Immature natural killer cell (primary cell): ENCODE measurements around the gene FZD7. TPM values are rescaled to one million over a fixed set of nuclear protein-coding genes. Genes with fewer than 3 reads are reported as not detected.

ENCODE experiments used
- DNase-seq, 3 donors: peaks; one replicate each; pipeline ENCODE4 v3.0.0; 2022; ENCODE audit warnings: mixed read lengths in 1 of 3
- H3K27ac Mint-ChIP-seq, 6 donors: one replicate each; pipeline ENCODE4 v1.8.0; 2020; ENCODE audit warnings: mixed read lengths in 6 of 6, mild to moderate bottlenecking in 5 of 6, inconsistent platforms in 4 of 6, moderate library complexity in 3 of 6
- H3K27me3 Mint-ChIP-seq, 3 donors: one replicate each; pipeline ENCODE4 v1.8.0; 2020 to 2021; ENCODE audit warnings: low read depth in 3 of 3, mild to moderate bottlenecking in 3 of 3, mixed read lengths in 3 of 3, moderate library complexity in 3 of 3, inconsistent platforms in 1 of 3
- H3K36me3 Mint-ChIP-seq, 3 donors: one replicate each; pipeline ENCODE4 v1.8.0; 2020; ENCODE audit warnings: mixed read lengths in 3 of 3, inconsistent platforms in 2 of 3, mild to moderate bottlenecking in 2 of 3
- H3K4me1 Mint-ChIP-seq, 2 donors: one replicate each; pipeline ENCODE4 v1.8.0; 2020; ENCODE audit warnings: inconsistent platforms in 2 of 2, mild to moderate bottlenecking in 2 of 2, mixed read lengths in 2 of 2, moderate library complexity in 1 of 2
- H3K4me3 Mint-ChIP-seq, 5 donors: one replicate each; pipeline ENCODE4 v1.8.0; 2020; ENCODE audit warnings: mild to moderate bottlenecking in 5 of 5, mixed read lengths in 5 of 5, inconsistent platforms in 3 of 5, moderate library complexity in 3 of 5
- H3K9me3 Mint-ChIP-seq, 6 donors: one replicate each; pipeline ENCODE4 v1.8.0; 2020; ENCODE audit warnings: mild to moderate bottlenecking in 6 of 6, mixed read lengths in 6 of 6, inconsistent platforms in 4 of 6, moderate library complexity in 3 of 6
- polyA plus RNA-seq, 3 donors: library from polyadenylated mRNA; unstranded; fragments of 300-500 nt; fragmentation: Illumina TruSeq; gene quantifications; one replicate each; pipeline ENCODE4 v1.2.3, GENCODE V29; 2021

The FZD7 gene
- polyA plus RNA-seq, 3 donors from 2014 or later, result 0.31 TPM; not detected in 2

DNA sequence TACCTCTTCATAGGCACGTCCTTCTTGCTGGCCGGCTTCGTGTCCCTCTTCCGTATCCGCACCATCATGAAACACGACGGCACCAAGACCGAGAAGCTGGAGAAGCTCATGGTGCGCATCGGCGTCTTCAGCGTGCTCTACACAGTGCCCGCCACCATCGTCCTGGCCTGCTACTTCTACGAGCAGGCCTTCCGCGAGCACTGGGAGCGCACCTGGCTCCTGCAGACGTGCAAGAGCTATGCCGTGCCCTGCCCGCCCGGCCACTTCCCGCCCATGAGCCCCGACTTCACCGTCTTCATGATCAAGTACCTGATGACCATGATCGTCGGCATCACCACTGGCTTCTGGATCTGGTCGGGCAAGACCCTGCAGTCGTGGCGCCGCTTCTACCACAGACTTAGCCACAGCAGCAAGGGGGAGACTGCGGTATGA lies 2.3 kb downstream of the FZD7 start:
- Mint-ChIP-seq H3K36me3 (no peaks in the 10 kb centered on the region), H3K4me3 (no peak overlapping the region), H3K9me3 (no peaks in the 10 kb centered on the region), H3K27me3 (peaks cover 14 to 31% (median 22%) of the 10 kb centered on the region in 3 donors), H3K4me1 (peaks cover 13 to 14% of the 10 kb centered on the region in 2 donors), H3K27ac (no peak overlapping the region)
- DNase-seq, result no peak

DNA sequence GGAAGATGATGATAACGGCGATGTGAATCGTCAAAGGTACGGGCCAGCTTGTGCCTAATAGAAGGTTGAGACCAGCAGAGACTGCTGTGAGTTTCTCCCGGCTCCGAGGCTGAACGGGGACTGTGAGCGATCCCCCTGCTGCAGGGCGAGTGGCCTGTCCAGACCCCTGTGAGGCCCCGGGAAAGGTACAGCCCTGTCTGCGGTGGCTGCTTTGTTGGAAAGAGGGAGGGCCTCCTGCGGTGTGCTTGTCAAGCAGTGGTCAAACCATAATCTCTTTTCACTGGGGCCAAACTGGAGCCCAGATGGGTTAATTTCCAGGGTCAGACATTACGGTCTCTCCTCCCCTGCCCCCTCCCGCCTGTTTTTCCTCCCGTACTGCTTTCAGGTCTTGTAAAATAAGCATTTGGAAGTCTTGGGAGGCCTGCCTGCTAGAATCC lies 3.0 kb downstream of the FZD7 start:
- H3K27me3 Mint-ChIP-seq, result peaks cover 14 to 27% (median 22%) of the 10 kb centered on the region in 3 donors
- H3K36me3 Mint-ChIP-seq, result no peaks in the 10 kb centered on the region
- H3K27ac Mint-ChIP-seq, result no peak overlapping the region
- no peaks in the 10 kb centered on the region for H3K9me3 Mint-ChIP-seq
- peaks cover 12 to 13% of the 10 kb centered on the region in 2 donors for H3K4me1 Mint-ChIP-seq
- no peak for DNase-seq
- H3K4me3 Mint-ChIP-seq, result no peak overlapping the region

GRCh38 chr2:202037086-202037485 lies 3.4 kb downstream of the FZD7 start:
- Mint-ChIP-seq H3K27me3 (peaks cover 14 to 23% (median 22%) of the 10 kb centered on the region in 3 donors), H3K4me3 (no peak overlapping the region), H3K4me1 (peaks cover 8 to 11% of the 10 kb centered on the region in 2 donors), H3K27ac (no peak overlapping the region), H3K36me3 (no peaks in the 10 kb centered on the region), H3K9me3 (no peaks in the 10 kb centered on the region)
- DNase-seq, result no peak

GRCh38 chr2:202038471-202039277 lies 5.0 kb downstream of the FZD7 start:
- H3K27me3 Mint-ChIP-seq, result peaks cover 10 to 18% (median 16%) of the 10 kb centered on the region in 3 donors
- no peak for DNase-seq
- H3K9me3 Mint-ChIP-seq, result no peaks in the 10 kb centered on the region
- no peak overlapping the region for H3K4me3 Mint-ChIP-seq
- no peaks in the 10 kb centered on the region for H3K36me3 Mint-ChIP-seq
- H3K27ac Mint-ChIP-seq, result no peak overlapping the region
- peaks cover 0 to 4% of the 10 kb centered on the region in 2 donors for H3K4me1 Mint-ChIP-seq

GRCh38 chr2:202039278-202040078 lies 5.8 kb downstream of the FZD7 start:
- Mint-ChIP-seq H3K27ac (no peak overlapping the region), H3K27me3 (peaks cover 10 to 21% (median 16%) of the 10 kb centered on the region in 3 donors), H3K36me3 (no peaks in the 10 kb centered on the region), H3K4me3 (no peak overlapping the region), H3K4me1 (peaks cover 0 to 4% of the 10 kb centered on the region in 2 donors), H3K9me3 (no peaks in the 10 kb centered on the region)
- DNase-seq, result no peak

- H3K27ac Mint-ChIP-seq, result no peak overlapping the region
- no peaks in the 10 kb centered on the region for H3K9me3 Mint-ChIP-seq
- no peaks in the 10 kb centered on the region for H3K4me1 Mint-ChIP-seq
- H3K27me3 Mint-ChIP-seq, result peaks cover 10 to 28% (median 11%) of the 10 kb centered on the region in 3 donors
- H3K4me3 Mint-ChIP-seq, result no peak overlapping the region
- no peaks in the 10 kb centered on the region for H3K36me3 Mint-ChIP-seq
- DNase-seq, result no peak
Measured at GRCh38 chr2:202040079-202040844, 6.6 kb downstream of the FZD7 start.

GRCh38 chr2:202042444-202042843 lies 8.8 kb downstream of the FZD7 start:
- peaks cover 0 to 1% (median 0%) of the 10 kb centered on the region in 6 donors for H3K9me3 Mint-ChIP-seq
- no peak for DNase-seq
- H3K27me3 Mint-ChIP-seq, result peaks cover 10 to 28% (median 14%) of the 10 kb centered on the region in 3 donors
- no peak overlapping the region for H3K27ac Mint-ChIP-seq
- H3K4me3 Mint-ChIP-seq, result no peak overlapping the region
- no peaks in the 10 kb centered on the region for H3K4me1 Mint-ChIP-seq
- H3K36me3 Mint-ChIP-seq, result no peaks in the 10 kb centered on the region

GRCh38 chr2:202043475-202043874 lies 9.8 kb downstream of the FZD7 start:
- Mint-ChIP-seq H3K4me1 (no peaks in the 10 kb centered on the region), H3K36me3 (no peaks in the 10 kb centered on the region), H3K4me3 (no peak overlapping the region), H3K9me3 (peaks cover 0 to 3% (median 0%) of the 10 kb centered on the region in 6 donors), H3K27ac (no peak overlapping the region), H3K27me3 (peaks cover 11 to 22% (median 13%) of the 10 kb centered on the region in 3 donors)
- no peak for DNase-seq

DNA sequence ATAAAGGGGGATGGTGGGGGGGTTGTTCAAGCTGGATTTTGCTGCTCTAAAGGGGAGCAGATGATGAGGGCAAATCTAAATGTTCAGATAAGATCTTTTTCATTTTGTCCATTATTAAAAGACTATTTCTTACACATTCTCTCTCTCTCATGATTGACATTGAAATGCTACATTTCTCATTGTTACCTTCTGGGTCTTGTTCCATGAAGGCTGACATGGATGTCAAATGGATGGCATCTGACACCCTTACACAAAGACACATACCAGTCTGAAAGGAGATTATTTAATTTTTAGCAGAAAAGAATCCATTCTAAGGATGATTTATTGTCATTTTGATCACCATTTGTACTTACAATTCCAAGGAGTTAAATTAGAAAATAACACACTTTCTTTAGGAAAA lies 11.1 kb downstream of the FZD7 start:
- no peak overlapping the region for H3K4me3 Mint-ChIP-seq
- H3K4me1 Mint-ChIP-seq, result no peaks in the 10 kb centered on the region
- H3K27me3 Mint-ChIP-seq, result peaks cover 3 to 13% (median 5%) of the 10 kb centered on the region in 3 donors
- no peaks in the 10 kb centered on the region for H3K36me3 Mint-ChIP-seq
- peaks cover 0 to 3% (median 0%) of the 10 kb centered on the region in 6 donors for H3K9me3 Mint-ChIP-seq
- no peak overlapping the region for H3K27ac Mint-ChIP-seq
- no peak for DNase-seq

DNA sequence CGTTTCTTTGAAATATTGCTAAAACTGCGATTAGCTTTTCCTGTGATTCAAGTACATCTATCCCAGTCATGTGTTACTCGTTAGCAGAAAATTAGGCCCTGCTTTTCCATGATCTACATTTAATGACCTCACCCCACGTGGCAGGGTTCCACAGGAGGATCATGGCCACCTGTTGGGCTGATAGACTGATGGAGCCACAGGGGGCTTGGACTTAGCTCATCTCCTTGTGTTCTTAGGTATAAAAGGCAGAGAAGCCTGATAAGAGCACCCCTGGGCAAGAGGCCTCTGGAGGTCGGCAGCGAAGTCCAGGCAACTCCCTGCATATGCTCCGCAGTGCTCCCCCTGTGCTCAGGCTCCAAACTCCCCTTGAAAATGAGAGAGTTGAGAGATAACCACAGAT lies 12.9 kb downstream of the FZD7 start:
- peaks cover 0 to 3% (median 0%) of the 10 kb centered on the region in 6 donors for H3K9me3 Mint-ChIP-seq
- H3K36me3 Mint-ChIP-seq, result no peaks in the 10 kb centered on the region
- no peak for DNase-seq

DNA sequence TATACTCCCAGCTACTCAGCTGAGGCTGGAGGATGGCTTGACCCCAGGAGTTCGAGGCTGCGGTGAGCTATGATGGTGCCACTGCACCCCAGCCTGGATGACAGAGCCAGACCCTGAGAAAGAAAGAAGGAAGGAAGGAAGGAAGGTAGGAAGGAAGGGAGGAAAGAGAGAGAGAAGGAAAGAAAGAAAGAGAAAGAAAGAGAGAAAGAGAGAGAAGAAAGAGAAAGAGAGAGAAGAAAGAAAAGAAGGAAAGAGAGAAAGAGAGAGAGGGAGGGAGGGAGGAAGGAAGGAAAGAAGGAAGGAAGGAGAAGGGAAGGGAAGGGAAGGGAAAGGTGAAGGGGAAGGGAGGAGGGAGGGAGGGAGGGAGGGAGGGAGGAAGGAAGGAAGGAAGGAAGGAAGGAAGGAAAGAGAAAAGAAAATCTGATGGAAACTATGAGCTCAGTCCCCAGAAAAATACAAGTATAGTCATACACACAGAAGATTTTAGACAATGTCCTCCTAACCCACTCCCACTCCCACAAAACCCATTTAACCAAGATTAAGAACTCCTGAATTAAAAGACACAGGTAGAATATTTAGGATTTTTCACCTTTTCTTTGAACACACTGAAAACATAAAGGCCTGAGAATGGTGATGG lies 15.6 kb downstream of the FZD7 start:
- Mint-ChIP-seq H3K27me3 (peaks cover 3 to 18% (median 9%) of the 10 kb centered on the region in 3 donors), H3K9me3 (peaks cover 0 to 3% (median 0%) of the 10 kb centered on the region in 6 donors), H3K27ac (no peak overlapping the region), H3K36me3 (no peaks in the 10 kb centered on the region), H3K4me3 (no peak overlapping the region), H3K4me1 (no peaks in the 10 kb centered on the region)
- no peak for DNase-seq

More for the DNA sequence above, 12.9 kb downstream of the FZD7 start:
- H3K27me3 Mint-ChIP-seq, result peaks cover 5 to 15% (median 5%) of the 10 kb centered on the region in 3 donors
- no peaks in the 10 kb centered on the region for H3K4me1 Mint-ChIP-seq
- H3K4me3 Mint-ChIP-seq, result no peak overlapping the region
- H3K27ac Mint-ChIP-seq, result no peak overlapping the region

GRCh38 chr2:202049840-202050239 lies 16.2 kb downstream of the FZD7 start:
- Mint-ChIP-seq H3K27ac (no peak overlapping the region), H3K4me3 (no peak overlapping the region), H3K4me1 (no peaks in the 10 kb centered on the region), H3K27me3 (peaks cover 6 to 17% (median 11%) of the 10 kb centered on the region in 3 donors), H3K9me3 (peaks cover 0 to 3% (median 0%) of the 10 kb centered on the region in 6 donors), H3K36me3 (no peaks in the 10 kb centered on the region)
- no peak for DNase-seq

DNA sequence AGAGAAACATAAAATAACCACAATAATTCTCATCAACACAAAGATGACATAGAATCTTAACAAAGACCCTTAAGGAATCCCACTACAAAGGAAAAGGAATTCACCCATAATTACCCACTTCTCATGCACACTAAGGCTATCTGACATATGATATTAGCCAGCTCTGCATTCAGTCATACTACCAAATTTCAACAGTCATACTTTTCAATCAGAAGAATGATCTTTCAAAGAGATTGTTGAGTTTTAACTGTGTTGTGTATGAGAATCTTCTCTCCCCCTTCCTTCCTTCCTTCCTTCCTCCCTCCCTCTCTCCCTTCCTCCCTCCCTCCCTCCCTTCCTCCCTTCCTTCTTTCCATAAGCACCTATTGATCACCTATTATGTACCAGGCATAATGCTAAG lies 17.0 kb downstream of the FZD7 start:
- no peaks in the 10 kb centered on the region for H3K36me3 Mint-ChIP-seq
- H3K4me3 Mint-ChIP-seq, result no peak overlapping the region
- H3K27me3 Mint-ChIP-seq, result peaks cover 7 to 13% (median 11%) of the 10 kb centered on the region in 3 donors
- H3K9me3 Mint-ChIP-seq, result peaks cover 0 to 3% (median 0%) of the 10 kb centered on the region in 6 donors
- no peaks in the 10 kb centered on the region for H3K4me1 Mint-ChIP-seq
- DNase-seq, result no peak
- H3K27ac Mint-ChIP-seq, result no peak overlapping the region
